HFF-Myc (cell line): Measurements from ENCODE around the gene BTBD7.
"Not testable (repeated sequence)": the region's sequence is repeated elsewhere in the genome, so short reads cannot be mapped to it uniquely, and the experiment has no call there.

Experiments used
- DNase-seq: peaks from one replicate; pipeline ENCODE4 v3.0.0-alpha.2; 2011; ENCODE audit warnings: low read depth; ENCODE audit errors: extremely low read depth
- H3K4me3 ChIP-seq: replicated peaks from 2 replicates; pipeline ENCODE4 v1.5.1; 2011; ENCODE audit warnings: low read depth, mild to moderate bottlenecking, control low read depth, low read length
- TF ChIP-seq, protein P1 (sequence below): IDR thresholded peaks from 2 replicates; pipeline ENCODE4 v1.5.1; 2012; ENCODE audit warnings: mild to moderate bottlenecking, low read depth, low read length, control low read depth; ENCODE audit errors: missing control alignments

Gene BTBD7

DNA sequence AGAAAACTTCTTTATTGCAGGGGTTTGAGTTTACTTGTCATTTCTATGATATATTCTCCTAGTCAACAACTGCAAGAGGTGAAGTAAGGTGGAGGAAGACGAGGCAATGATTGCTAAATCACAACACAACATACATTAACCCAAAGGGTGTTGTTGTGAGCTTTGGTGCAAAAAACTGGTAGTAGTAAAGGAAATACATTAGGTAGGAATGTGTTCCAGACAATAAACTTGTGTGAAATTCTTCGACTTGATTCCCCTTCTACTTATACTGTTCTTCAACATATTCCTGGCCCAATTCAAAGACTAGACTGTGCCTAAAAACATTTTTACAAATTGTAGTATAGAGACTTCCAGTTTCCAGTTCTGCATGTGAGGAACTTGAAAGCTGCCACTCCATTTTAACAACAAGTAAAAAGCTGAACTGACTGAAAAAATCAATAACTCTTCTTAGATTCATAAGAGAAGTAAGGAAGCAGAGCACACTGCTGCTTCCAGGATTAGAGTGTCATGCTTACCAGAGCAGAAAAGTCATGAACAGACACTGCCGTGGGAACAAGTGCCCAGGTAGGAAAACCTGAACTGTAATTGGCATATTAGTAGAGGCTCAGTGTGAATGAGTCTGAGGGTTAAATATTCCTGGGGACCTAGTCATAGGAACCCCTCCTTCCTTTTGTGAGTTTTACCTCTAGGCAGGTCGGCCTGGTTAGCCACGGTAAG is 36.3 kb upstream of the BTBD7 start:
- H3K4me3 ChIP-seq, result no peak overlapping the region
- no peak for DNase-seq
- TF ChIP-seq, protein P1, sequence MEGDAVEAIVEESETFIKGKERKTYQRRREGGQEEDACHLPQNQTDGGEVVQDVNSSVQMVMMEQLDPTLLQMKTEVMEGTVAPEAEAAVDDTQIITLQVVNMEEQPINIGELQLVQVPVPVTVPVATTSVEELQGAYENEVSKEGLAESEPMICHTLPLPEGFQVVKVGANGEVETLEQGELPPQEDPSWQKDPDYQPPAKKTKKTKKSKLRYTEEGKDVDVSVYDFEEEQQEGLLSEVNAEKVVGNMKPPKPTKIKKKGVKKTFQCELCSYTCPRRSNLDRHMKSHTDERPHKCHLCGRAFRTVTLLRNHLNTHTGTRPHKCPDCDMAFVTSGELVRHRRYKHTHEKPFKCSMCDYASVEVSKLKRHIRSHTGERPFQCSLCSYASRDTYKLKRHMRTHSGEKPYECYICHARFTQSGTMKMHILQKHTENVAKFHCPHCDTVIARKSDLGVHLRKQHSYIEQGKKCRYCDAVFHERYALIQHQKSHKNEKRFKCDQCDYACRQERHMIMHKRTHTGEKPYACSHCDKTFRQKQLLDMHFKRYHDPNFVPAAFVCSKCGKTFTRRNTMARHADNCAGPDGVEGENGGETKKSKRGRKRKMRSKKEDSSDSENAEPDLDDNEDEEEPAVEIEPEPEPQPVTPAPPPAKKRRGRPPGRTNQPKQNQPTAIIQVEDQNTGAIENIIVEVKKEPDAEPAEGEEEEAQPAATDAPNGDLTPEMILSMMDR, result no peak

DNA sequence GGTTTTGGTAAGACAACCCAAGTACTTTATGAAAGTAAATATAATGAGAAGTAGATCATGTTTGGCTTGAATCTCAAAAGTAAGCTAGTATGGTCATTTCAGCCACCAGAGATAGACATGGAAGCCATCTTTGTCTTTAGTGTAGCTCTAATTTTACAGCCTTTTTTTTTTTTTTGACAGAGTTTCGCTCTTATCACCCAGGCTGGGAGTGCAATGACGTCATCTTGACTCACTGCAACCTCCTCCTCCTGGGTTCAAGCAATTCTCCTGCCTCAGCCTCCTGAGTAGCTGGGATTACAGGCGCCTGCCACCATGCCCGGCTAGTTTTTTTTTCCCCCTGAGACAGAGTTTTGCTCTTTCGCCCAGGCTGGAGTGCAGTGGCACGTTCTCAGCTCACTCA is 22.0 kb upstream of the BTBD7 start:
- not testable (repeated sequence) for H3K4me3 ChIP-seq, DNase-seq

DNA sequence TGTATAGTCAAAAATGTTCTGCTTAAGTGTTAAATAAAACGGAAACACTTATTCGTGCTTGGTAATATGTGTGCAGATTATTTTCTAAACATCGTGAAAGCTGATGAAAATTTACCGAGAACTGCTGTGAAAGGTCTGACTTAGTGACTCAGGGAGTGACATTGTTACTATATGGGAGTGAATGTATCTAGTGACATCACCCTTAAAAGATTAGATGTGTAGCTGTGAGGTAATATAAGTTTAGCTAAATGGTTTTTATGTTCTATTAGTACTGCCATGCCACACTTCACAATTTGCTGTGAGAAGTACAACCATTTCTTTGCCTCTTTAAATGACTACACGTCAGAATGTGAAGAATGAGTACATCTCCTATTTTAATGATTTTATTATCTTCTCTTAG is 15.5 kb upstream of the BTBD7 start:
- no peak for DNase-seq
- TF ChIP-seq, protein P1, result no peak
- no peak overlapping the region for H3K4me3 ChIP-seq

DNA sequence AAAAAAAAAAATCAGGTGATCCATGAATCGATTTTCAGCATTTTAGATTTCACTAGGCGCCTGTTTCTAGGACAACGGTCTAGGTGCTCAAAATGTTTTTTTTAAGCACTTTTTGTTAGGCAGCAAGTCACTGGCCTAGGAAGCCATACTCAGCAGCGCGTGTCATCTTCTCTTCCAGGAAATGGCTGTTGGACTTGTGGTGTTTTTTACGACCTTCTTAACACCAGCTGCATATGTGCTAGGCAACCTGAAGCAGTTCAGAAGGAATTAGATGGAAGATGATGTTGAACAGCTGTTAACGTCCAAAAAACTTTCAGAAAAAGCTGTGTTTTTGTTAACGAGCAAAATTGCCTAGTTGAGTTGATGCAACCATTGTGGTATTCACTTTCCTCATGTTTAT is 15.0 kb upstream of the BTBD7 start:
- TF ChIP-seq, protein P1, result no peak
- H3K4me3 ChIP-seq, result no peak overlapping the region
- DNase-seq, result no peak

DNA sequence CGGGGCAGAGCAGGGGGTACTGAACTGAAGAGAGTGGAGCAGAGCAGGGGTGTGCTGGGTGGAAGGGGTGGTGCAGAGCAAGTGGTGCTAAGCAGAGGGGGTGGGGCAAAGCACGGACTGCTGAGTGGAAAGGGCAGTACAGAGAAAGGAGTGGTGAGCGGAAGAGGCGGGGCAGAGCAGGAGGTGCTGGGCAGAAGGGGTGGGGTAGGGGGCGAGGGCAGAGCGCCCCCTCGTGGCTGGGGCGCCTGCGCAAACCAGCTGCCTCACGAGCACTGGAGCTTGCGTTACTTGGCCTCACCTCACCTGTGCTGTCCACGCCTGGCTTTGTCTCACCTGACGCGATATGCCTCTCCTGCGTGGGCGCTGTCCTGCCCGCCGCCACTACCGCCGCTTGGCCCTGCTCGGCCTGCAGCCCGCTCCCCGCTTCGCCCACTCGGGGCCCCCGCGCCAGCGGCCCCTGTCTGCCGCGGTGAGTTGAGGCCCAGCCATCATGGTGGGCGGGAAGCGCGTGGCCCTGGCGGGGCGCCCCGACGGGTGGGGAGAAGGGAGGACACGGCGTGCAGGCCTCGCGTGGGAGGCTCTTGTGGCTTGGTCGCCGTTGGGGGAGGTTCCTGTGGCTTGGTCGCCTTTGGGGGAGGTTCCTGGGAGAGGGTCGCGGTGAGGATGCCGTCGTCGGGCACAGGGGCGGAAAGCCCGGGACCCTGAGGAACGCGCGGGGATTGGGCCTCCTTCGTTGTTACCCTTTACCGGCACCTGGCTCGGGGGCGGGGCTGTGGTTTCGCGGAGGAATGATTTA is 14.3 kb upstream of the BTBD7 start, which contains the start of gene COX8C:
Gene COX8C, plus strand, starts transcription at position 257 of the 796 bp plus-strand sequence. Its CDS starts 87 bp downstream, at position 344.
- DNase-seq, result no peak
- H3K4me3 ChIP-seq, result no peak within 1 kb of the TSS
- TF ChIP-seq, protein P1, result no peak

DNA sequence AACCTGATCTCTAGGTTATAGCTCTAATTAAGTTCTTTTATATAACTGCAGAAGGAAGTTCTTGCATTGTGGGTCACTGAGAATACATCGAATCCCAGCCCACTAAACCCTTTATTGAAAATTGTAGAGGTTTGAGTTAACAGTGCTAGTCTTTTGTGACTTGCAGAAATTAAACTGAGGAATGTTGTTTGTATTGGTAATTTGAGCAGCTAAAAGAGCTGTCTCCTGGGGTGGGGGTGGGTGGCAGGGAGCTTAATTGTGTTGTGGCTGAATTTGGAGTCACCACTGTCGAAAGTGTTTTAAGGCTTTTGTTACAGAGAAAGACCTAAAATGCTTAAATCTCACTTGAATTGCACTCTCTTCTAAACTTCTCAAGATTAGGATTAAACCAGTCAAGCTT is 11.0 kb upstream of the BTBD7 start:
- TF ChIP-seq, protein P1, result no peak
- H3K4me3 ChIP-seq, result no peak overlapping the region
- DNase-seq, result no peak

DNA sequence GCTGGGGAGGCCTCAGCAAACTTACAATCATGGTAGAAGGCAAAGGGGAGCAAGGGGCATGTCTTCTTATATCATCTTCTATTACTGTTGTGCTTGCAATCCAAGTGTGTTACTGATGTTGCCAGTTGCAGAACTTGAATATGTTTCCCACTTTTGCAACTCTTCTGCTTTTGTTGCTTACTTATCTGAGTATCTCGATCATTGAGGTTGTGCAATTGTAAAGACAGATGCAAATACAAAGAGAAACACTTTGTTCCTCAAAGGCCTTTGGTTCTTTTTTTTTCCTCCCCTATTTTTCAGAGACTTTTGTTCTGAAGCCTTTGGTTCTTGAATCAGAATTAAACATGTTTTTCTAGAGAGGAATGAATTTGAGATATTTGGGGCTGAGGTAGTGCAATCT is 10.4 kb upstream of the BTBD7 start:
- TF ChIP-seq, protein P1, result no peak
- H3K4me3 ChIP-seq, result no peak overlapping the region
- DNase-seq, result no peak
